HepG2 (cell line): ENCODE measurements around the gene CMIP. TPM values are rescaled to one million over a fixed set of nuclear protein-coding genes. Genes with fewer than 3 reads are reported as not detected.

ENCODE experiments used
- DRAP1 ChIP-seq: IDR thresholded peaks from 2 replicates; pipeline ENCODE4 v1.6.1; 2016; ENCODE audit warnings: missing genetic modification reagents, missing compliant biosample characterization
- GATA4 ChIP-seq: sonication (generic); IDR thresholded peaks from 2 replicates; pipeline ENCODE4 v1.6.1; 2016; ENCODE audit warnings: antibody characterized with exemption, low read depth, borderline replicate concordance
- HIC2 ChIP-seq: sonication (generic); formaldehyde crosslinking; IDR thresholded peaks from 2 replicates; pipeline ENCODE4 v1.9.0; 2022; ENCODE audit warnings: low read depth, missing genetic modification reagents
- ZNF512B ChIP-seq: sonication (generic); formaldehyde crosslinking; IDR thresholded peaks from 2 replicates; pipeline ENCODE4 v1.5.1; 2020; ENCODE audit warnings: missing genetic modification reagents, mild to moderate bottlenecking, borderline replicate concordance
- polyA plus RNA-seq, 8 experiments: library from polyadenylated mRNA; depleted of rRNA in 3 of 8; stranded (reverse) in 7 of 8; unstranded in 1 of 8; fragments of >200 nt; fragmentation: Illumina TruSeq in 4 of 8; extraction: Trizol in 4 of 8; gene quantifications; 2 replicates each; pipeline versions ENCODE4 v1.2.1 to v1.2.3, GENCODE V29; 2011 to 2016; ENCODE audit warnings: low read depth in 4 of 8, missing spikeins in 1 of 8, mixed read lengths in 1 of 8; ENCODE audit not compliant: insufficient read depth in 1 of 8
- total RNA-seq, 5 experiments: library from RNA; depleted of rRNA; stranded (reverse); fragments of >200 nt; fragmentation: Illumina TruSeq; extraction: Trizol; gene quantifications; 2 replicates each; pipeline ENCODE4 v1.2.3, GENCODE V29; 2016; ENCODE audit warnings: low read depth in 1 of 5
- TF ChIP-seq, protein P1 (sequence below): sonication (generic); formaldehyde crosslinking; IDR thresholded peaks from 2 replicates; pipeline ENCODE4 v1.4.0; 2020; ENCODE audit warnings: missing genetic modification reagents, borderline replicate concordance
- TF ChIP-seq, protein P2 (sequence below): sonication (generic); formaldehyde crosslinking; IDR thresholded peaks from 2 replicates; pipeline ENCODE4 v1.5.0; 2020; ENCODE audit warnings: mild to moderate bottlenecking, missing genetic modification reagents, borderline replicate concordance

The CMIP gene
- total and polyA plus RNA-seq, 2 of the 13 experiments (the other 11 are each of a cell fraction or from before 2014, with no cell fraction given): 10.9 to 18.1 TPM

GRCh38 chr16:81449899-81450608, 5.4 kb downstream of the CMIP start (continued):
- TF ChIP-seq ZNF512B (CRISPR knock-in tag) (no peak), DRAP1 (CRISPR knock-in tag) (no peak), GATA4 (no peak), HIC2 (CRISPR knock-in tag) (peak; percentile 44; the same call in 1 of the 2 replicates)
- TF ChIP-seq, protein P1, sequence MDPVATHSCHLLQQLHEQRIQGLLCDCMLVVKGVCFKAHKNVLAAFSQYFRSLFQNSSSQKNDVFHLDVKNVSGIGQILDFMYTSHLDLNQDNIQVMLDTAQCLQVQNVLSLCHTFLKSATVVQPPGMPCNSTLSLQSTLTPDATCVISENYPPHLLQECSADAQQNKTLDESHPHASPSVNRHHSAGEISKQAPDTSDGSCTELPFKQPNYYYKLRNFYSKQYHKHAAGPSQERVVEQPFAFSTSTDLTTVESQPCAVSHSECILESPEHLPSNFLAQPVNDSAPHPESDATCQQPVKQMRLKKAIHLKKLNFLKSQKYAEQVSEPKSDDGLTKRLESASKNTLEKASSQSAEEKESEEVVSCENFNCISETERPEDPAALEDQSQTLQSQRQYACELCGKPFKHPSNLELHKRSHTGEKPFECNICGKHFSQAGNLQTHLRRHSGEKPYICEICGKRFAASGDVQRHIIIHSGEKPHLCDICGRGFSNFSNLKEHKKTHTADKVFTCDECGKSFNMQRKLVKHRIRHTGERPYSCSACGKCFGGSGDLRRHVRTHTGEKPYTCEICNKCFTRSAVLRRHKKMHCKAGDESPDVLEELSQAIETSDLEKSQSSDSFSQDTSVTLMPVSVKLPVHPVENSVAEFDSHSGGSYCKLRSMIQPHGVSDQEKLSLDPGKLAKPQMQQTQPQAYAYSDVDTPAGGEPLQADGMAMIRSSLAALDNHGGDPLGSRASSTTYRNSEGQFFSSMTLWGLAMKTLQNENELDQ: no peak
- TF ChIP-seq, protein P2, sequence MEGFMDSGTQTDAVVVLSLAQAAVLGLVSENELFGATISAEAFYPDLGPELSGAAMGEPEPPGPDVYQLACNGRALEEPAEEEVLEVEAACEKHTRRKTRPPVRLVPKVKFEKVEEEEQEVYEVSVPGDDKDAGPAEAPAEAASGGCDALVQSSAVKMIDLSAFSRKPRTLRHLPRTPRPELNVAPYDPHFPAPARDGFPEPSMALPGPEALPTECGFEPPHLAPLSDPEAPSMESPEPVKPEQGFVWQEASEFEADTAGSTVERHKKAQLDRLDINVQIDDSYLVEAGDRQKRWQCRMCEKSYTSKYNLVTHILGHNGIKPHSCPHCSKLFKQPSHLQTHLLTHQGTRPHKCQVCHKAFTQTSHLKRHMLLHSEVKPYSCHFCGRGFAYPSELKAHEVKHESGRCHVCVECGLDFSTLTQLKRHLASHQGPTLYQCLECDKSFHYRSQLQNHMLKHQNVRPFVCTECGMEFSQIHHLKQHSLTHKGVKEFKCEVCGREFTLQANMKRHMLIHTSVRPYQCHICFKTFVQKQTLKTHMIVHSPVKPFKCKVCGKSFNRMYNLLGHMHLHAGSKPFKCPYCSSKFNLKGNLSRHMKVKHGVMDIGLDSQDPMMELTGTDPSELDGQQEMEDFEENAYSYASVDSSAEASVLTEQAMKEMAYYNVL: no peak
